Right cardiac atrium (tissue), 5 donors: Measurements from ENCODE around the gene EZH2. TPM values are rescaled to one million over a fixed set of nuclear protein-coding genes. Genes with fewer than 3 reads are reported as not detected.

Experiments
- ATAC-seq, 2 donors: fragments of 200-7000 bp; cut with Tn5 transposase; one replicate each; pipeline versions ENCODE4 v1.8.0 to v1.9.1; 2020; ENCODE audit warnings: moderate library complexity in 2 of 2, mild to moderate bottlenecking in 1 of 2
- DNase-seq, 3 donors: peaks; one replicate each; pipeline ENCODE4 v3.0.0-alpha.2; 2020
- H3K27ac ChIP-seq: one replicate; pipeline ENCODE4 v1.5.1; 2013; ENCODE audit warnings: mild to moderate bottlenecking, low read length, control low read depth, moderate library complexity
- H3K27me3 ChIP-seq: one replicate; pipeline ENCODE4 v1.6.1; 2013; ENCODE audit not compliant: control insufficient read depth, insufficient read depth
- H3K4me1 ChIP-seq: one replicate; pipeline ENCODE4 v1.6.1; 2013; ENCODE audit warnings: low read length; ENCODE audit not compliant: control insufficient read depth, insufficient read depth
- H3K4me3 ChIP-seq: one replicate; pipeline ENCODE4 v1.5.1; 2013; ENCODE audit warnings: low read length, control low read depth
- H3K9me3 ChIP-seq: one replicate; pipeline ENCODE4 v1.6.1; 2013; ENCODE audit warnings: low read length; ENCODE audit not compliant: control insufficient read depth
- WGBS: extraction: QIAGEN DNeasy Blood & Tissue Kit; methylation state at CpG from one replicate; pipeline ENCODE4 v1.1.7; 2013; 5-methylcytosine and 5-hydroxymethylcytosine counted together
- intact Hi-C, 4 donors: fragments of 100-400 bp; cut with DNase I; formaldehyde crosslinking; loops; one replicate each; pipeline versions ENCODE4 v1.11.0 to v1.14.0; 2022 to 2023
- polyA plus RNA-seq: library from polyadenylated mRNA; stranded (reverse); fragments of 200-250 nt; gene quantifications from one replicate; pipeline ENCODE4 v1.2.3, GENCODE V29; 2013
- total RNA-seq, 4 donors: library from RNA; stranded (reverse); fragmentation: NEBNext Ultra II Directional; extraction: Animal tissue kit (Norgen Biotek cat#: 25700); gene quantifications; one replicate each; pipeline ENCODE4 v1.2.1, GENCODE V29; 2021
- donor health status: healthy with polysubstance abuse.
- donor health status: DM: no; HTN: yes; CAD: no.
- donor health status: DM: no; HTN: no; CAD: no.
- donor health status: DM: no; HTN: yes; CAD: no; lungs with severe emphysema.
- donor health status: DM: yes; HTN: yes; CAD: no.

Gene EZH2
- total and polyA plus RNA-seq, 5 donors, result 0.68 to 1.7 (median 1.2) TPM

- no peak for DNase-seq
Measured at GRCh38 chr7:148828965-148829364, 55.1 kb downstream of the EZH2 start.

GRCh38 chr7:148825338-148825737 is 58.8 kb downstream of the EZH2 start:
- intact Hi-C loops, result no loop called here
- DNase-seq (no peak), ATAC-seq (no peak)
- Histone ChIP-seq H3K4me1 (no peaks in the 10 kb centered on the region), H3K9me3 (no peaks in the 10 kb centered on the region), H3K4me3 (no peak overlapping the region), H3K27ac (no peak overlapping the region), H3K27me3 (no peaks in the 10 kb centered on the region)
- WGBS, result 74% methylated on average over 5 of the region's 5 CpGs

More at GRCh38 chr7:148828965-148829364, 55.1 kb downstream of the EZH2 start:
- Histone ChIP-seq H3K4me1 (no peaks in the 10 kb centered on the region), H3K9me3 (no peaks in the 10 kb centered on the region), H3K4me3 (no peak overlapping the region), H3K27me3 (no peaks in the 10 kb centered on the region), H3K27ac (no peak overlapping the region)
- intact Hi-C loops, result no loop called here
- WGBS, result 100% methylated on average over 1 of the region's 1 CpG
- no peak for ATAC-seq

- no peaks in the 10 kb centered on the region for H3K4me1 ChIP-seq
- intact Hi-C loops, result no loop called here
- no peak for ATAC-seq
Measured at GRCh38 chr7:148824864-148825263, 59.2 kb downstream of the EZH2 start.

GRCh38 chr7:148821422-148821821 is 62.7 kb downstream of the EZH2 start:
- Histone ChIP-seq H3K27me3 (no peaks in the 10 kb centered on the region), H3K4me3 (no peak overlapping the region), H3K9me3 (no peaks in the 10 kb centered on the region), H3K4me1 (no peaks in the 10 kb centered on the region), H3K27ac (no peak overlapping the region)
- no peak for DNase-seq
- intact Hi-C loops, result no loop called here
- WGBS, result 96% methylated on average over 2 of the region's 2 CpGs
- ATAC-seq, result no peak

More at GRCh38 chr7:148824864-148825263, 59.2 kb downstream of the EZH2 start:
- 98% methylated on average over 2 of the region's 2 CpGs for WGBS
- Histone ChIP-seq H3K4me3 (no peak overlapping the region), H3K9me3 (no peaks in the 10 kb centered on the region), H3K27me3 (no peaks in the 10 kb centered on the region), H3K27ac (no peak overlapping the region)
- no peak for DNase-seq

DNA sequence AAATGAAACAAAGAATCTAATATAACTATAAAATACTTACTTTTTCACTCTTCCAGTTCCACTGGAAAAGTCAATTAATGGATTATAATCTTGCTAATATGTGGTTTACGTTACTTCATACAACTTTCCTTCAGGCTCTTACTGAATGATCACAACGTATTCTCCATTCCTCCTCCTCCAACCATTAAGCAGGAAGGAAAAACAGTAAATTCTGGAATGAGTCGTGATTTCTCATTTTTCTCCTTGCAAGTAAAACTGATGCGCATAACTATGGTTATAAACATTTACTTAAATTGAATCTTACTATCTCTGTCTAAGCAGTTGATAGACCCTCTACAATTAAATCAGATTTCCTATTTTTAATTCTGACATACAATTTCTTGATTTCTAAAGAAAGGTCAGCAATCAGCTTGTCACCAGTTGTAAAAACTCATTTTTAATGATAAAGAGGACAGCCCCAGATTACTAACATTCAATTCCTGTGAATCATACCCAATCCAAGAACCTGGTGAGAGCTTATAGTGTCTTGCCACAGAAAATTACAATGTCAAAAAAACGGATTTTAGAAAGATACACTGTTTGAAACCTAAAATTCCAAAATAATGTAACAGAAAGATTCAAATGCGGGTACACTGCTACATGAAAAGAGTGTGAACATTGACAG is 64.3 kb downstream of the EZH2 start:
- 83% methylated on average over 6 of the region's 6 CpGs for WGBS
- ATAC-seq (no peak), DNase-seq (no peak)
- no peaks in the 10 kb centered on the region for H3K4me1 ChIP-seq
- intact Hi-C loops, result no loop called here
- no peak overlapping the region for H3K4me3 ChIP-seq
- no peaks in the 10 kb centered on the region for H3K9me3 ChIP-seq
- no peaks in the 10 kb centered on the region for H3K27me3 ChIP-seq
- no peak overlapping the region for H3K27ac ChIP-seq

DNA sequence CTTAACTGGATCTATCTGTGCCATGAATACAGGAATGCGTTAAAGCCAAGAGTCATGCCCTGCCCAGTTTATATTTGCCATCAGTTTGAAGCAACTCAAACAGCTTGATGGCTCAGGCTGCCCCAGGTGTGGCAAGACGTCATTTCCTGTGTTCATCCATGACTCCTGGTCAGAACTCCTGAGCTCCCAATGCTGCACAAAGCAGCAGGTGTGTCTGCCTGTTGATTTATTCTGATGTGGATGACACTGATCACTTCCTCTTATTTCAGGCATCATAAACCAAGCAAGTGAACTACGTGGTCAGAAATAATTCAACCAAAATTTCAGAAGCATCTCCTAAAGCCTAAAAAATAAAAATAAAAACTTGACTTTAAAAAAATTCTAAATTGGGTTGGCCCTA is 68.5 kb downstream of the EZH2 start:
- H3K4me3 ChIP-seq, result no peak overlapping the region
- H3K27ac ChIP-seq, result no peak overlapping the region
- 90% methylated on average over 3 of the region's 3 CpGs for WGBS
- ATAC-seq, result no peak
- no peaks in the 10 kb centered on the region for H3K4me1 ChIP-seq
- H3K9me3 ChIP-seq, result no peaks in the 10 kb centered on the region
- no peaks in the 10 kb centered on the region for H3K27me3 ChIP-seq
- no peak for DNase-seq
- intact Hi-C loops, result no loop called here

DNA sequence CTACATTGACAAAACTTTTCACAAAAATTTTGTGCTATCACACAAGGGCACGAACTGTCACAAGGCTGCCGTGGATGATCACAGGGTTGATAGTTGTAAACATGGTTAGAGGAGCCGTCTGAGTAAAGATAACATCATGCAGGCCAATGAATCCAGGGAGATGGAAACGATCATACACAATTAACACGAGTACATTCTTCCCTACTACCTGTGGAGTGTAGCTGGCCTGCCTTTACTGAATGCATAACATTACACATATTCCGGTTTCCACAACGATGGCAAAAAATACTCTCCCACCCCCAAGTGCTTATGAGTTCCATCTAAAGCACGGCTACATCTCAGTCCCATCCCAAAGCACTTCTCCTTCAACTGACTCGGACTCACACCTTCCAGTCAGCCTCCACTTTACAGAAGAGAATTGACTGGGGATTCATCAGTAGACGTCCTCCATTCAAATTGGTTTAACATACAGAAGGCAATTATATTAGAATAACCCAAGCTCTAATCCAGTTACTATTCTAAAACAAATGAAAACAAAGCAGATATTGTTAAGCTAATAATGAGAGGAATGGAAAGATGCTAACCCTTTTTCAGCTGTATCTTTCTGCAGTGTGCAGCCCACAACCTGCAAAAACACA is 69.0 kb downstream of the EZH2 start:
- intact Hi-C loops, result no loop called here
- no peak overlapping the region for H3K27ac ChIP-seq
- ATAC-seq (no peak), DNase-seq (no peak)
- no peaks in the 10 kb centered on the region for H3K27me3 ChIP-seq
- no peaks in the 10 kb centered on the region for H3K4me1 ChIP-seq
- 83% methylated on average over 10 of the region's 10 CpGs for WGBS
- no peaks in the 10 kb centered on the region for H3K9me3 ChIP-seq
- no peak overlapping the region for H3K4me3 ChIP-seq

GRCh38 chr7:148813890-148814289 is 70.2 kb downstream of the EZH2 start:
- no peaks in the 10 kb centered on the region for H3K9me3 ChIP-seq
- ATAC-seq, result no peak
- H3K27me3 ChIP-seq, result no peaks in the 10 kb centered on the region
- intact Hi-C loops, result no loop called here
- WGBS, result 93% methylated on average over 9 of the region's 9 CpGs
- DNase-seq, result no peak
- no peaks in the 10 kb centered on the region for H3K4me1 ChIP-seq
- H3K4me3 ChIP-seq, result no peak overlapping the region
- no peak overlapping the region for H3K27ac ChIP-seq

- no peaks in the 10 kb centered on the region for H3K9me3 ChIP-seq
- H3K4me1 ChIP-seq, result no peaks in the 10 kb centered on the region
- no peaks in the 10 kb centered on the region for H3K27me3 ChIP-seq
- H3K27ac ChIP-seq, result no peak overlapping the region
- 74% methylated on average over 4 of the region's 4 CpGs for WGBS
- intact Hi-C loops, result no loop called here
- ATAC-seq, result no peak
- H3K4me3 ChIP-seq, result no peak overlapping the region
- DNase-seq, result no peak
Measured at GRCh38 chr7:148811892-148812291, 72.2 kb downstream of the EZH2 start.

DNA sequence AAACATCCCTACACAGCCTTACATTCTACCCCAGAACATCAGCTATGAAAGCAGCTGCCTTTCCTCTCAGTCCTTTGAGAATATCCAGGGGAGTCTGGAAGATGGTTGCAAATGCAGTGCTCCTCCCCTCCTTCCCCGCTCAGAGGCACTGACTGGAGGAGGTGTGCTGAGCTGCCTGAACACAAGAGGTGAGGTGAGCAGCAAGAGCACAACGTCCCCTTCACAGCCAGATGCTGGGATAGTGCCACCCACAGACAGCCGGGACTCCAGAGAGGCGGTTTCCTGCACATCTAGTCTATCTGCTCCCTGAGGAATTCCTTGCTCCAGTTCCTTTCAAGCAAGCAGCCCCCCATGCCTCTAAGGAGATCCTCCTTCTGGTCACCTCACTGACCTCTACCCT is 74.2 kb downstream of the EZH2 start:
- Histone ChIP-seq H3K4me3 (no peak overlapping the region), H3K9me3 (no peaks in the 10 kb centered on the region), H3K27me3 (no peaks in the 10 kb centered on the region), H3K27ac (no peak overlapping the region), H3K4me1 (no peaks in the 10 kb centered on the region)
- intact Hi-C loops, result no loop called here
- ATAC-seq, result no peak
- WGBS, result 58% methylated on average over 4 of the region's 4 CpGs
- peak in 1 of 3 donors; percentile 16 for DNase-seq

DNA sequence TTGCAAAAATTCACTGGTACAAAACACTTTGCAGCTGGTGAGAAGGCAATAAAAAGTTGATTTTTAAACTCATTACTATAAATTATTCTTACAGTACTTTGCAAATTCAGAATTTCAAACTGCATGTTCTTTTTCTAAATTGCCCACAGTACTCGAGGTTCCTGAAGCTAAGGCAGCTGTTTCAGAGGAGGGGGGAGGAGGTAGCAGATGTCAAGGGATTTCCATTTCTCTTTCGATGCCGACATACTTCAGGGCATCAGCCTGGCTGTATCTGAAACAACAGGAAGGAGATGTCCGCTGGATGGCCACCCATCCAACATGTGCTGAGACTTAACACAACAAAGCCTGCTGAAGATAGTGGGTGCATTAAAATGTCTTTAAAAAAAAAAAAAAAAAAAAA is 76.7 kb downstream of the EZH2 start:
- Histone ChIP-seq H3K9me3 (no peaks in the 10 kb centered on the region), H3K4me3 (no peak overlapping the region), H3K27ac (no peak overlapping the region), H3K27me3 (no peaks in the 10 kb centered on the region), H3K4me1 (no peaks in the 10 kb centered on the region)
- WGBS, result 60% methylated on average over 4 of the region's 4 CpGs
- intact Hi-C loops, result no loop called here
- DNase-seq (no peak), ATAC-seq (no peak)
